GM12864 (cell line): ENCODE data around the gene EBLN1.

Source experiments
- DNase-seq: peaks from one replicate; pipeline ENCODE4 v3.0.0-alpha.2; 2011; ENCODE audit warnings: low read depth
- H3K4me3 ChIP-seq: 2 replicates; pipeline ENCODE4 v1.5.1; 2011; ENCODE audit warnings: mild to moderate bottlenecking, low read depth, low read length, control low read depth
- TF ChIP-seq, protein P1 (sequence below): IDR thresholded peaks from 2 replicates; pipeline ENCODE4 v1.5.1; 2011; ENCODE audit warnings: low read depth, mild to moderate bottlenecking, moderate library complexity, low read length, control low read depth, inconsistent platforms; ENCODE audit errors: missing control alignments

Gene EBLN1

DNA sequence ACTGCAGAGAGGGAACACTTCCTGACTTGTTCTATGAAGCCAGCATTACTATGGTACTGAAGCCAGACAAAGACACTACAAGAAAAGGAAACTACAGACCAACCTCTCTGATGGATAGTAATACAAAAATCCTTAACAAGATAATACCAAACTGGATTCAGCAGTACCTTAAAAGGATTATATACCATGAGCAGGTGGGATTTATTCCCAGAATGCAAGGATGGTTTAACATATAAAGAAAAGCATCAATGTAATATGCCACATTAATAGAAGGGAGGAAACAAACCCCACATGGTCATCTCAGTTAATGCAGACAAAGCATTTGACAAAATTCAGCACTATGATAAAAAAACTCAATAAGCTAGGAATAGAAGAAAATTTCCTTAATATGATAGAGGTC is 47.2 kb downstream of the EBLN1 start:
- H3K4me3 ChIP-seq, result no peak overlapping the region
- DNase-seq, result no peak
- TF ChIP-seq, protein P1, sequence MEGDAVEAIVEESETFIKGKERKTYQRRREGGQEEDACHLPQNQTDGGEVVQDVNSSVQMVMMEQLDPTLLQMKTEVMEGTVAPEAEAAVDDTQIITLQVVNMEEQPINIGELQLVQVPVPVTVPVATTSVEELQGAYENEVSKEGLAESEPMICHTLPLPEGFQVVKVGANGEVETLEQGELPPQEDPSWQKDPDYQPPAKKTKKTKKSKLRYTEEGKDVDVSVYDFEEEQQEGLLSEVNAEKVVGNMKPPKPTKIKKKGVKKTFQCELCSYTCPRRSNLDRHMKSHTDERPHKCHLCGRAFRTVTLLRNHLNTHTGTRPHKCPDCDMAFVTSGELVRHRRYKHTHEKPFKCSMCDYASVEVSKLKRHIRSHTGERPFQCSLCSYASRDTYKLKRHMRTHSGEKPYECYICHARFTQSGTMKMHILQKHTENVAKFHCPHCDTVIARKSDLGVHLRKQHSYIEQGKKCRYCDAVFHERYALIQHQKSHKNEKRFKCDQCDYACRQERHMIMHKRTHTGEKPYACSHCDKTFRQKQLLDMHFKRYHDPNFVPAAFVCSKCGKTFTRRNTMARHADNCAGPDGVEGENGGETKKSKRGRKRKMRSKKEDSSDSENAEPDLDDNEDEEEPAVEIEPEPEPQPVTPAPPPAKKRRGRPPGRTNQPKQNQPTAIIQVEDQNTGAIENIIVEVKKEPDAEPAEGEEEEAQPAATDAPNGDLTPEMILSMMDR, result no peak

DNA sequence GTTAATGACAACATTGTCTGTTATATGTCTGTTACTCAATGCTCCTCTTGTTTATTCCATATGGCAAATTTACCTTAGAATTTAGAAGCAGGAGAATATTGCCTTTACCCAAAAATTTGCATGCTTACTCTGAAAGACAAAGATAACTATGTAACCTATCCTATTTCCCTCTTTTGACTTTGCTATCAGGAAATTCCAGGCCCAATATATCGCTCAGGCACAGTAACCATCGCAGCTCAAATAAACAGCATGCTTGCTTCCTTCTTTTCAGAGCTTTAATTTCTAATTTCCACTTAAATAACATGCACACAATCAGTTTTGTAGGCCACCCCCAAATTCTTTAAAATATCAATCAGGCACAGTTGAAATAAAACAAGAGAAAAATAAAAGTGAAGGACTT is 57.8 kb downstream of the EBLN1 start:
- TF ChIP-seq, protein P1, result no peak
- DNase-seq, result no peak
- H3K4me3 ChIP-seq, result no peak overlapping the region

DNA sequence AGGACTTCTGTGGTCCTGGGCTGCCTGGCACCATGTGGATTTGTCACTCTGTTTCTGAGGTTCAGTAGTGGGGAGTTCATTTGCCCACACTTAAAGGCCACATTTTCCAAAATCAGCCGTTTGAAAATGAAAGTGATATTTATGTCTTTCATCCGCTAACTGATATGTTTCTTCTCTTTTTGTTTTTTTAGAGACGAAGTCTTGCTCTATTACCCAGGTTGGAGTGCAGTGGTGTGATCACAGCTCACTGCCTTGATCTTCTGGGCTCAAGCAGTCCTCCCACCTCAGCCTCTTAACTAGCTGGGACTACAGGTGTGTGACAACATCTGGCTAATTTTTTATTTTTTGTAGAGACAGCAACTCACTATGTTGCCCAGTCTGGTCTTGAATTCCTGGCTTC is 58.6 kb downstream of the EBLN1 start:
- DNase-seq, result no peak
- TF ChIP-seq, protein P1, result no peak
- H3K4me3 ChIP-seq, result no peak overlapping the region
